HepG2 (cell line): ENCODE measurements around the gene CACNG4. TPM values are rescaled to one million over a fixed set of nuclear protein-coding genes. Genes with fewer than 3 reads are reported as not detected.

ENCODE experiments used
- ATAC-seq: fragments of 200-7000 bp; cut with Tn5 transposase; 3 replicates; pipeline ENCODE4 v1.9.1; 2020; ENCODE audit warnings: mild to moderate bottlenecking, moderate library complexity
- BruUV-seq: library from RNA; stranded (reverse); fragments of 400-500 nt; replicated peaks from 2 replicates; lab custom pipeline; 2021; lab: Mats Ljungman, UMichigan
- CTCF ChIA-PET: fragments of 300-600 bp; formaldehyde crosslinking; extraction: SDS; loops from one replicate; lab custom pipeline; 2021; ENCODE audit warnings: low total read pairs, inconsistent platforms, low intra/inter-chr PET ratio; lab: Yijun Ruan, JAX
- POLR2A ChIA-PET: fragments of 350-600 bp; sonication (Branson Sonifier 250); formaldehyde crosslinking; loops from one replicate; lab custom pipeline; 2020; ENCODE audit warnings: antibody characterized with exemption, inconsistent platforms; lab: Yijun Ruan, JAX
- DNase-seq: peaks from one replicate; pipeline ENCODE4 v3.0.0-alpha.2; 2015; ENCODE audit warnings: low spot score
- FAIRE-seq: peaks from 3 replicates; lab custom pipeline; 2011; peaks lifted over from hg19 to GRCh38; lab: Jason Lieb, UNC
- H2AFZ ChIP-seq: one replicate; pipeline ENCODE4 v1.6.1; 2011; ENCODE audit warnings: low read length, inconsistent platforms
- H3K27ac ChIP-seq: fragments of 300-600 bp; 3 replicates; pipeline ENCODE4 v1.8.0; 2011; ENCODE audit warnings: mixed run types, mild to moderate bottlenecking, mixed read lengths, low read length, inconsistent platforms; ENCODE audit not compliant: insufficient read depth; ENCODE audit errors: extremely low read length
- H3K27me3 ChIP-seq, 2 experiments: fragments of 200-600 bp in 1 of 2; 2 replicates in 1 of 2; 3 replicates in 1 of 2; pipeline versions ENCODE4 v1.6.0 to v1.8.0; 2011; ENCODE audit warnings: low read length in 2 of 2, mild to moderate bottlenecking in 2 of 2, moderate library complexity in 2 of 2, inconsistent platforms in 1 of 2; ENCODE audit not compliant: insufficient read depth in 2 of 2, control insufficient read depth in 1 of 2
- H3K36me3 ChIP-seq, 2 experiments: fragments of 200-600 bp in 1 of 2; replicated peaks in 1 of 2; 2 replicates in 1 of 2; 3 replicates in 1 of 2; pipeline versions ENCODE4 v1.5.1 to v1.8.0; 2011; ENCODE audit warnings: low read length in 2 of 2, inconsistent platforms in 1 of 2; ENCODE audit not compliant: insufficient read depth in 2 of 2, control insufficient read depth in 1 of 2
- H3K4me1 ChIP-seq: 2 replicates; pipeline ENCODE4 v1.5.1; 2012; ENCODE audit warnings: low read length, inconsistent platforms; ENCODE audit not compliant: insufficient read depth
- H3K4me2 ChIP-seq: 2 replicates; pipeline ENCODE4 v1.6.0; 2011; ENCODE audit warnings: low read depth, low read length, inconsistent platforms
- H3K4me3 ChIP-seq, 3 experiments: fragments of 200-600 bp in 1 of 3; sonication (generic), shearing (Covaris generic) in 1 of 3; replicated peaks in 1 of 3; 2 replicates each; pipeline ENCODE4 v1.5.1; 2011 to 2016; ENCODE audit warnings: low read length in 3 of 3, inconsistent platforms in 2 of 3, low read depth in 2 of 3, mild to moderate bottlenecking in 2 of 3, control low read depth in 1 of 3, mixed read lengths in 1 of 3; ENCODE audit not compliant: insufficient read depth in 1 of 3
- H3K79me2 ChIP-seq: one replicate; pipeline ENCODE4 v1.6.1; 2011; ENCODE audit warnings: low read length, inconsistent platforms; ENCODE audit not compliant: insufficient read depth
- H3K9ac ChIP-seq: 2 replicates; pipeline ENCODE4 v1.6.0; 2011; ENCODE audit warnings: mild to moderate bottlenecking, low read depth, low read length, inconsistent platforms; ENCODE audit not compliant: insufficient read depth
- H3K9me3 ChIP-seq: 2 replicates; pipeline ENCODE4 v1.5.1; 2012; ENCODE audit warnings: mild to moderate bottlenecking, low read length
- H4K20me1 ChIP-seq: 2 replicates; pipeline ENCODE4 v1.6.0; 2011; ENCODE audit warnings: inconsistent platforms, mild to moderate bottlenecking, low read length, moderate library complexity; ENCODE audit not compliant: insufficient read depth
- CEBPB ChIP-seq: IDR thresholded peaks from 2 replicates; pipeline ENCODE4 v1.6.1; 2011; ENCODE audit warnings: low read depth, low read length, improper control_type of control experiment, borderline replicate concordance
- CEBPG ChIP-seq: IDR thresholded peaks from 2 replicates; pipeline ENCODE4 v1.6.1; 2016
- CHD2 ChIP-seq: IDR thresholded peaks from 2 replicates; pipeline ENCODE4 v1.6.1; 2011; ENCODE audit warnings: low read depth, low read length, improper control_type of control experiment
- HNRNPK ChIP-seq: fragments of 200-400 bp; formaldehyde crosslinking; IDR thresholded peaks from 2 replicates; pipeline ENCODE4 v1.6.1; 2018; ENCODE audit warnings: low read length, low read depth, moderate library complexity, mild to moderate bottlenecking; ENCODE audit not compliant: poor library complexity, severe bottlenecking
- KLF6 ChIP-seq: IDR thresholded peaks from 2 replicates; pipeline ENCODE4 v1.8.0; 2016; ENCODE audit warnings: missing biosample characterization, missing genetic modification reagents
- PCBP2 ChIP-seq: fragments of 200-400 bp; formaldehyde crosslinking; optimal IDR thresholded peaks from 2 replicates; pipeline ENCODE3; 2018; ENCODE audit warnings: low read length, low read depth; ENCODE audit not compliant: poor library complexity, severe bottlenecking
- PPARG ChIP-seq: conservative IDR thresholded peaks from 2 replicates; pipeline ENCODE4 v1.6.1; 2016; ENCODE audit warnings: missing biosample characterization, missing genetic modification reagents
- ZNF558 ChIP-seq: sonication (generic); formaldehyde crosslinking; IDR thresholded peaks from 2 replicates; pipeline ENCODE4 v1.9.0; 2022; ENCODE audit warnings: mild to moderate bottlenecking, missing genetic modification reagents, borderline replicate concordance
- ZNF772 ChIP-seq: sonication (generic); formaldehyde crosslinking; IDR thresholded peaks from 2 replicates; pipeline ENCODE4 v1.5.0; 2020; ENCODE audit warnings: mild to moderate bottlenecking, missing genetic modification reagents
- WGBS: methylation state at CpG from one replicate; pipeline ENCODE4 v1.1.6; 2017; ENCODE audit warnings: low lambda C conversion rate; 5-methylcytosine and 5-hydroxymethylcytosine counted together
- in situ Hi-C: cut with HindIII; loops from 2 replicates; pipeline ENCODE4 v1.10.0; 2017; ENCODE audit warnings: low pct_unique_long_range_greater_than_20kb; ENCODE audit not compliant: extremely low pct_ligation_motif_present
- intact Hi-C: fragments of 100-400 bp; cut with micrococcal nuclease; formaldehyde crosslinking; loops from one replicate; pipeline ENCODE4 v1.10.0; 2022; ENCODE audit not compliant: unreplicated experiment
- polyA plus RNA-seq, 8 experiments: library from polyadenylated mRNA; depleted of rRNA in 3 of 8; stranded (reverse) in 7 of 8; unstranded in 1 of 8; fragments of >200 nt; fragmentation: Illumina TruSeq in 4 of 8; extraction: Trizol in 4 of 8; gene quantifications; 2 replicates each; pipeline versions ENCODE4 v1.2.1 to v1.2.3, GENCODE V29; 2011 to 2016; ENCODE audit warnings: low read depth in 4 of 8, missing spikeins in 1 of 8, mixed read lengths in 1 of 8; ENCODE audit not compliant: insufficient read depth in 1 of 8
- total RNA-seq, 5 experiments: library from RNA; depleted of rRNA; stranded (reverse); fragments of >200 nt; fragmentation: Illumina TruSeq; extraction: Trizol; gene quantifications; 2 replicates each; pipeline ENCODE4 v1.2.3, GENCODE V29; 2016; ENCODE audit warnings: low read depth in 1 of 5
- TF ChIP-seq, protein P1 (sequence below): sonication (generic); formaldehyde crosslinking; IDR thresholded peaks from 2 replicates; pipeline ENCODE4 v1.5.0; 2020; ENCODE audit warnings: mild to moderate bottlenecking, missing genetic modification reagents

Gene CACNG4
- total and polyA plus RNA-seq, 2 of the 13 experiments (the other 11 are each of a cell fraction or from before 2014, with no cell fraction given) = 0.09 TPM

DNA sequence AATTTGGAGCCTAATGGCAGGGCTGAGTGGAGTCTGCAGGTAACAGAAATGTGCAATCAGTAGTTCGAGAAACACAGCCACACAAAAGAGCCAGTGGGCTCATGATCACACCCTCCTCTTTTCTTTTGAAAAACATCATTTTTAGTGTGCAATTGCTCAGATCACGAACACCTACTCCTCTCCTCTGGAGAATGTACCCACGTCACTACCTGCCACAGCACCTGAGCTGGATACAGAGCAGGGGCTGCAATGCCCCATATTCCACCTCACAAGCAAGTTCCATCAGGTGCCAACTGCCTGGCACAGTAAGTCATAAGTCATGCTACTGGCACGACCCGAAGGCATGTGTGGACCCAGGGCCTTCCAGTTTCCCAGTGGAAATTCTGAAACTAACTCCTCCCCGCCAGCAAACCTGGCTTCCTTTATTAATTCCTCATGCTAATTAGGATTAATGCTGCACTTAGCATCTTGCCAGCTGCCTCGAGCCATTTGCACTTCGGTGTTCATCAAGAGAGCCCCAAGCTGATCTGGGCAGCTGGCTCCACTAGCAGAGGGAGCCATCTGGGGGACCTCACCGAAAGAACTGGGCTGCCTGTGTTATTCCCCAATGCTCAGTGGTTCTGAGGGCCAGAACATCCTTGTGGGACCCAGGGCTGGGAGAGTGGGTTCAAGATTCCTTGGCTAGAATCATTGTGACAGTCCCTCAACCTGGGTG, 2.4 kb downstream of the CACNG4 start (continued):
- TF ChIP-seq, protein P1, sequence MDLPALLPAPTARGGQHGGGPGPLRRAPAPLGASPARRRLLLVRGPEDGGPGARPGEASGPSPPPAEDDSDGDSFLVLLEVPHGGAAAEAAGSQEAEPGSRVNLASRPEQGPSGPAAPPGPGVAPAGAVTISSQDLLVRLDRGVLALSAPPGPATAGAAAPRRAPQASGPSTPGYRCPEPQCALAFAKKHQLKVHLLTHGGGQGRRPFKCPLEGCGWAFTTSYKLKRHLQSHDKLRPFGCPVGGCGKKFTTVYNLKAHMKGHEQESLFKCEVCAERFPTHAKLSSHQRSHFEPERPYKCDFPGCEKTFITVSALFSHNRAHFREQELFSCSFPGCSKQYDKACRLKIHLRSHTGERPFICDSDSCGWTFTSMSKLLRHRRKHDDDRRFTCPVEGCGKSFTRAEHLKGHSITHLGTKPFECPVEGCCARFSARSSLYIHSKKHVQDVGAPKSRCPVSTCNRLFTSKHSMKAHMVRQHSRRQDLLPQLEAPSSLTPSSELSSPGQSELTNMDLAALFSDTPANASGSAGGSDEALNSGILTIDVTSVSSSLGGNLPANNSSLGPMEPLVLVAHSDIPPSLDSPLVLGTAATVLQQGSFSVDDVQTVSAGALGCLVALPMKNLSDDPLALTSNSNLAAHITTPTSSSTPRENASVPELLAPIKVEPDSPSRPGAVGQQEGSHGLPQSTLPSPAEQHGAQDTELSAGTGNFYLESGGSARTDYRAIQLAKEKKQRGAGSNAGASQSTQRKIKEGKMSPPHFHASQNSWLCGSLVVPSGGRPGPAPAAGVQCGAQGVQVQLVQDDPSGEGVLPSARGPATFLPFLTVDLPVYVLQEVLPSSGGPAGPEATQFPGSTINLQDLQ (CRISPR knock-in tag) = no peak
- no peak for TF ChIP-seq ZNF558 (CRISPR knock-in tag)
- TF ChIP-seq CHD2 = no peak
- TF ChIP-seq HNRNPK = no peak
- no peak for TF ChIP-seq PPARG (CRISPR knock-in tag)

DNA sequence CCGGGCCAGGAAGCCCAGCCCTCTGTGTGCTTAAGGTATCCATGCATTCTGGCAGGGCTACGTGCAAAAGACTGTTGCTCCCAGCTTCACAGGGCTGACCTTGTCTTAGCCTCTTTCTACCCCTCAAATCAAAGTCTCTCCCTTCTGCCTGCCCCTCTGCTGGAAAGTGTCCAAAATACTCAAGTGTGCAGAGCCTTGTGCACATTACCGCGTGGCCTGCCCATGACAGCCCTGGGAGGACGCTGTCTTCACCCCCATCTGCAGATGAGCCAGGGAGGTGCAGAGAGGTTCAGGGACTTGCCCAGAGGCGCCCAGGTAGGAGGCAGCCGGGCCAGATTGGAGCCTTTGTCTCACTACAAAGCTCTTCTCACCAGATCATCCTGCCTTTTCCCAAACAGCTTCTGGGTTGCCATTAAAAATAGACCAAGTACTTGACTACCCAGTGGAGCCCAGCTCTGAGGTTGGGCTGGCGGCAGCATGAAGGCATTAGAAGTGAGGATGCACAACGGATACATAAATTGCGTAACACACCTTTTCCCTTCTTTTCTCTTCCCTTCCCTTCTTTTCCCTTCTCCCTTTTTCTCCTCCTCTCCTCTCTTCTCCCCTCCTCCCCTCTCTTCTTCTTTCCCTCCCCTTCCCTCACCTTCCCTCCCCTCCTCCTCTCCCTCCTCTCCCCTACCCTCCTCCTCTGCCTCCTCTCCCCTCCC, 3.5 kb downstream of the CACNG4 start:
- FAIRE-seq = no peak
- H3K27ac ChIP-seq = no peak overlapping the region
- peaks cover 8% of the 10 kb centered on the region; the same call in 1 of the 2 replicates for H3K4me1 ChIP-seq
- no peak overlapping the region for H3K4me2 ChIP-seq
- no peak overlapping the region for H3K4me3 ChIP-seq
- in situ Hi-C loops (no loop called here), intact Hi-C loops (loop anchor here (5.0 kb wide), 1 partner anchor 1966 kb away; no protein-coding TSS in a partner anchor)
- H2AFZ ChIP-seq = no peak overlapping the region
- TF ChIP-seq CEBPB = peak; percentile 88
- peak; percentile 36 for TF ChIP-seq PCBP2
- 0 out of 2 replicates have a peak, but pooled peaks have one; percentile 48 for TF ChIP-seq CEBPG
- peak; percentile 71 for TF ChIP-seq HNRNPK
- TF ChIP-seq KLF6 (CRISPR knock-in tag) = no peak
- TF ChIP-seq ZNF772 = no peak
- ATAC-seq = no peak
- no peaks in the 10 kb centered on the region for H3K79me2 ChIP-seq
- CTCF ChIA-PET = no interaction called here
- WGBS = 33% methylated on average over 10 of the region's 10 CpGs
- H3K9me3 ChIP-seq = no peaks in the 10 kb centered on the region
- no TSS peak for BruUV-seq
- peaks cover 9 to 78% of the 10 kb centered on the region in 2 experiments; a peak in 4 of 5 replicates for H3K27me3 ChIP-seq
- no peaks in the 10 kb centered on the region for H4K20me1 ChIP-seq
- DNase-seq = no peak
- no peak overlapping the region for H3K9ac ChIP-seq
- POLR2A ChIA-PET = no interaction called here
- no peaks in the 10 kb centered on the region for H3K36me3 ChIP-seq
